GM23338 (cell line): ENCODE measurements around the gene FEM1A. TPM values are rescaled to one million over a fixed set of nuclear protein-coding genes. Genes with fewer than 3 reads are reported as not detected.

Source experiments
- ATAC-seq: fragments of 200-7000 bp; cut with Tn5 transposase; 3 replicates; pipeline ENCODE4 v1.9.1; 2020
- DNase-seq: peaks from one replicate; pipeline ENCODE4 v3.0.0-alpha.2; 2015; ENCODE audit warnings: low spot score
- H2AFZ ChIP-seq: fragments of 200-600 bp; sonication (generic); 2 replicates; pipeline ENCODE4 v1.8.0; 2016; ENCODE audit warnings: antibody characterized with exemption, mild to moderate bottlenecking, moderate library complexity
- H3F3A ChIP-seq: fragments of 200-600 bp; sonication (generic); replicated peaks from 2 replicates; pipeline ENCODE4 v1.8.0; 2017; ENCODE audit warnings: antibody characterized with exemption, mixed run types, low read depth
- H3K27ac ChIP-seq: fragments of 200-600 bp; sonication (generic); 2 replicates; pipeline ENCODE4 v1.6.1; 2016; ENCODE audit warnings: low read depth
- H3K27me3 ChIP-seq: fragments of 200-600 bp; sonication (generic); 2 replicates; pipeline ENCODE4 v1.8.0; 2016; ENCODE audit warnings: mild to moderate bottlenecking, mixed run types, moderate library complexity; ENCODE audit not compliant: insufficient read depth
- H3K36me3 ChIP-seq: fragments of 200-600 bp; sonication (generic); 2 replicates; pipeline ENCODE4 v1.8.0; 2016; ENCODE audit warnings: mild to moderate bottlenecking; ENCODE audit not compliant: insufficient read depth
- H3K4me1 ChIP-seq: fragments of 200-600 bp; sonication (generic); 2 replicates; pipeline ENCODE4 v1.8.0; 2016; ENCODE audit warnings: mild to moderate bottlenecking, moderate library complexity; ENCODE audit not compliant: insufficient read depth
- H3K4me2 ChIP-seq: fragments of 200-600 bp; sonication (generic); 2 replicates; pipeline ENCODE4 v1.7.1; 2017; ENCODE audit warnings: mixed run types
- H3K4me3 ChIP-seq: fragments of 200-600 bp; sonication (generic); 2 replicates; pipeline ENCODE4 v1.6.1; 2016; ENCODE audit warnings: mixed run types
- H3K79me2 ChIP-seq: fragments of 200-600 bp; sonication (generic); replicated peaks from 2 replicates; pipeline ENCODE4 v1.8.0; 2017; ENCODE audit warnings: mild to moderate bottlenecking; ENCODE audit not compliant: insufficient read depth
- H3K9me2 ChIP-seq: fragments of 200-600 bp; sonication (generic); 2 replicates; pipeline ENCODE4 v1.8.0; 2017; ENCODE audit not compliant: insufficient read depth
- H4K20me1 ChIP-seq: fragments of 200-600 bp; sonication (generic); replicated peaks from 2 replicates; pipeline ENCODE4 v1.8.0; 2017; ENCODE audit warnings: mild to moderate bottlenecking; ENCODE audit not compliant: insufficient read depth
- H3K27ac Mint-ChIP-seq: 2 replicates; pipeline ENCODE4 v1.8.0; 2020; ENCODE audit warnings: inconsistent platforms, mild to moderate bottlenecking, moderate library complexity, mixed read lengths
- H3K27me3 Mint-ChIP-seq: 3 replicates; pipeline ENCODE4 v1.8.0; 2022; ENCODE audit warnings: low read depth, mild to moderate bottlenecking, moderate library complexity, mixed read lengths, inconsistent platforms; ENCODE audit not compliant: insufficient read depth, poor library complexity
- H3K36me3 Mint-ChIP-seq: 3 replicates; pipeline ENCODE4 v1.8.0; 2021; ENCODE audit warnings: low read depth, mild to moderate bottlenecking, inconsistent platforms, moderate library complexity, mixed read lengths
- H3K4me1 Mint-ChIP-seq: 3 replicates; pipeline ENCODE4 v1.8.0; 2020; ENCODE audit warnings: mild to moderate bottlenecking, inconsistent platforms, mixed read lengths
- H3K4me3 Mint-ChIP-seq: 3 replicates; pipeline ENCODE4 v1.8.0; 2021; ENCODE audit warnings: moderate library complexity, mild to moderate bottlenecking, inconsistent platforms, mixed read lengths
- H3K9me3 Mint-ChIP-seq: 3 replicates; pipeline ENCODE4 v1.8.0; 2020; ENCODE audit warnings: moderate library complexity, mild to moderate bottlenecking, inconsistent platforms, mixed read lengths
- CREB1 ChIP-seq: fragments of 250-450 bp; sonication (Bioruptor Pico); IDR thresholded peaks from 2 replicates; pipeline ENCODE4 v1.5.0; 2020; ENCODE audit warnings: low read depth, mild to moderate bottlenecking, moderate library complexity
- EZH2 ChIP-seq: fragments of 200-600 bp; sonication (generic); IDR thresholded peaks from one replicate; pipeline ENCODE4 v1.8.0; 2017; ENCODE audit warnings: antibody characterized with exemption, mild to moderate bottlenecking, low read depth; ENCODE audit not compliant: unreplicated experiment
- JUNB ChIP-seq: IDR thresholded peaks from one replicate; pipeline ENCODE4 v1.6.1; 2016; ENCODE audit warnings: antibody characterized with exemption; ENCODE audit not compliant: unreplicated experiment
- NANOG ChIP-seq: IDR thresholded peaks from 2 replicates; pipeline ENCODE4 v1.6.1; 2016; ENCODE audit warnings: antibody characterized with exemption, borderline replicate concordance
- STAT1 ChIP-seq: IDR thresholded peaks from one replicate; pipeline ENCODE4 v1.6.1; 2016; ENCODE audit warnings: antibody characterized with exemption; ENCODE audit not compliant: unreplicated experiment
- ZNF114 ChIP-seq: fragments of 250-450 bp; sonication (Bioruptor Pico); IDR thresholded peaks from 2 replicates; pipeline ENCODE4 v1.5.0; 2020; ENCODE audit warnings: mild to moderate bottlenecking, moderate library complexity
- ZNF331 ChIP-seq: fragments of 250-450 bp; sonication (Bioruptor Pico); IDR thresholded peaks from 2 replicates; pipeline ENCODE4 v1.5.0; 2020; ENCODE audit warnings: low read depth, mild to moderate bottlenecking, moderate library complexity
- long read RNA-seq: library from polyadenylated mRNA; unstranded; transcript quantifications from one replicate; pipeline ENCODE4 v2.0.0, GENCODE V29; 2020; ENCODE audit not compliant: unreplicated experiment
- polyA plus RNA-seq: library from polyadenylated mRNA; unstranded; fragments of >200 nt; fragmentation: Nextera tagmentation; extraction: Ambion mirVana; gene quantifications from 2 replicates; pipeline ENCODE4 v1.2.1, GENCODE V29; 2016
- total RNA-seq: library from RNA; depleted of rRNA; stranded (reverse); fragments of >200 nt; shearing (Covaris generic); gene quantifications from 2 replicates; pipeline ENCODE4 v1.2.3, GENCODE V29; 2014; rRNA removed
- TF ChIP-seq, protein P1 (sequence below): fragments of 250-450 bp; sonication (Bioruptor Pico); IDR thresholded peaks from 2 replicates; pipeline ENCODE4 v1.5.0; 2020; ENCODE audit warnings: mild to moderate bottlenecking, moderate library complexity
- TF ChIP-seq, protein P2 (sequence below): IDR thresholded peaks from one replicate; pipeline ENCODE4 v1.6.1; 2018; ENCODE audit warnings: antibody characterized with exemption; ENCODE audit not compliant: unreplicated experiment
- TF ChIP-seq, protein P3 (sequence below): IDR thresholded peaks from 2 replicates; pipeline ENCODE4 v1.6.1; 2016; ENCODE audit warnings: antibody characterized with exemption

FEM1A gene, protein sequence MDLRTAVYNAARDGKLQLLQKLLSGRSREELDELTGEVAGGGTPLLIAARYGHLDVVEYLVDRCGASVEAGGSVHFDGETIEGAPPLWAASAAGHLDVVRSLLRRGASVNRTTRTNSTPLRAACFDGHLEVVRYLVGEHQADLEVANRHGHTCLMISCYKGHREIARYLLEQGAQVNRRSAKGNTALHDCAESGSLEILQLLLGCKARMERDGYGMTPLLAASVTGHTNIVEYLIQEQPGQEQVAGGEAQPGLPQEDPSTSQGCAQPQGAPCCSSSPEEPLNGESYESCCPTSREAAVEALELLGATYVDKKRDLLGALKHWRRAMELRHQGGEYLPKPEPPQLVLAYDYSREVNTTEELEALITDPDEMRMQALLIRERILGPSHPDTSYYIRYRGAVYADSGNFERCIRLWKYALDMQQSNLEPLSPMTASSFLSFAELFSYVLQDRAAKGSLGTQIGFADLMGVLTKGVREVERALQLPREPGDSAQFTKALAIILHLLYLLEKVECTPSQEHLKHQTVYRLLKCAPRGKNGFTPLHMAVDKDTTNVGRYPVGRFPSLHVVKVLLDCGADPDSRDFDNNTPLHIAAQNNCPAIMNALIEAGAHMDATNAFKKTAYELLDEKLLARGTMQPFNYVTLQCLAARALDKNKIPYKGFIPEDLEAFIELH
- total RNA-seq (15.2 and 16.5 TPM in 2 replicates), polyA plus RNA-seq (0.87 and 0.97 TPM in 2 replicates)
- long read RNA-seq, full-length matches to known transcripts = 2 of 2 reads
- long read RNA-seq, partial matches to known transcripts = 0 of 2 reads
- long read RNA-seq, other reads (novel, unspliced or antisense) = 0 of 2 reads

DNA sequence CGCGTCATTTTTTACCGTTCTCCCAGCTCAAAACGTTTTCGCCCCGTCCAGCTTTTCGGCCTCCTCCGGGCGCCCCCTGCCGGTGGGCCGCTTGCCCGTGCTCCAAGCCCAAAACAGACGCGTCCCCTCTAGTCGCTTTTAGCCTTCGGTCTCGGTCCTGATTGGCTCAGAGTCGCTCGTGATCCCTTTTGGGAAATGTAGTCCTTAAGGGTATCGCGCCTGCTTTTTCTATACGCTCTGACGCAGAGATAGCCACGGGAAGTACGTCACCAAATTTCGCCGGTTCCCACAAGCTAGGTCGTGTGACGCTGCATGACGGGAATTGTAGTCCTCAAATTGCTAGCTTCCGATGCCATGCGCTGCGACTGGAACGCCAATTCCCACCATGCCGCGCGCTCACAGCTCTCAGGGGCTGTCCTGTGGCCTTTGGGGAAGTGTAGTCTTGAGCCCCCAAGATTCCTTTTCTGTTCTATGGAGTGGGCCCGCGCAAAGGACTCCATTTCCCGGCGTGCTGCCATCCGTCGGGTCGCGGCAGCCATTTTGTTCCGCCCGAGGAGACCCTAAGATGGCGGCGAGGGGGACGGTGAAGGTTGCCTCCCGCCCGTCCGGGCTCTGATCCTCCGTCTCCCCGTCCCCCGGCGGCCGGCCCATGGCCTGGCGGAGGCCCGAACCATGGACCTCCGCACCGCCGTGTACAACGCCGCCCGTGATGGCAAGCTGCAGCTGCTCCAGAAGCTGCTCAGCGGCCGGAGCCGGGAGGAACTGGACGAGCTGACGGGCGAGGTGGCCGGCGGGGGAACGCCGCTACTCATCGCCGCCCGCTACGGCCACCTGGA is at the start of gene FEM1A:
FEM1A (plus strand) TSS at position 552 of the 836 bp plus-strand sequence; CDS start at position 673, 121 bp downstream.
- H4K20me1 ChIP-seq = no peaks in the 10 kb centered on the region
- peaks cover 7% of the 10 kb centered on the region; the same call in 2 of the 3 replicates for H3K4me1 Mint-ChIP-seq
- peak within 1 kb of the TSS; percentile 92 for H3K27ac Mint-ChIP-seq
- H3K79me2 ChIP-seq = peaks cover 35% of the 10 kb centered on the region
- H3K4me2 ChIP-seq = peak within 1 kb of the TSS; percentile 88
- no peaks in the 10 kb centered on the region for H3F3A ChIP-seq
- peaks cover 3% of the 10 kb centered on the region; the same call in 1 of the 2 replicates for H3K4me1 ChIP-seq
- H3K9me2 ChIP-seq = no peaks in the 10 kb centered on the region
- peaks cover 42% of the 10 kb centered on the region for H3K36me3 Mint-ChIP-seq
- H3K27me3 ChIP-seq = no peaks in the 10 kb centered on the region
- H3K27me3 Mint-ChIP-seq = peaks cover 13% of the 10 kb centered on the region
- DNase-seq (peak; percentile 100), ATAC-seq (peak; percentile 98)
- H3K36me3 ChIP-seq = no peaks in the 10 kb centered on the region
- H3K27ac ChIP-seq = no peak within 1 kb of the TSS
- no peaks in the 10 kb centered on the region for H3K9me3 Mint-ChIP-seq
- peak within 1 kb of the TSS; percentile 85 for H3K4me3 Mint-ChIP-seq
- H3K4me3 ChIP-seq = peak within 1 kb of the TSS; percentile 67
- no peak within 1 kb of the TSS for H2AFZ ChIP-seq
- no peak for TF ChIP-seq STAT1
- TF ChIP-seq, protein P1, sequence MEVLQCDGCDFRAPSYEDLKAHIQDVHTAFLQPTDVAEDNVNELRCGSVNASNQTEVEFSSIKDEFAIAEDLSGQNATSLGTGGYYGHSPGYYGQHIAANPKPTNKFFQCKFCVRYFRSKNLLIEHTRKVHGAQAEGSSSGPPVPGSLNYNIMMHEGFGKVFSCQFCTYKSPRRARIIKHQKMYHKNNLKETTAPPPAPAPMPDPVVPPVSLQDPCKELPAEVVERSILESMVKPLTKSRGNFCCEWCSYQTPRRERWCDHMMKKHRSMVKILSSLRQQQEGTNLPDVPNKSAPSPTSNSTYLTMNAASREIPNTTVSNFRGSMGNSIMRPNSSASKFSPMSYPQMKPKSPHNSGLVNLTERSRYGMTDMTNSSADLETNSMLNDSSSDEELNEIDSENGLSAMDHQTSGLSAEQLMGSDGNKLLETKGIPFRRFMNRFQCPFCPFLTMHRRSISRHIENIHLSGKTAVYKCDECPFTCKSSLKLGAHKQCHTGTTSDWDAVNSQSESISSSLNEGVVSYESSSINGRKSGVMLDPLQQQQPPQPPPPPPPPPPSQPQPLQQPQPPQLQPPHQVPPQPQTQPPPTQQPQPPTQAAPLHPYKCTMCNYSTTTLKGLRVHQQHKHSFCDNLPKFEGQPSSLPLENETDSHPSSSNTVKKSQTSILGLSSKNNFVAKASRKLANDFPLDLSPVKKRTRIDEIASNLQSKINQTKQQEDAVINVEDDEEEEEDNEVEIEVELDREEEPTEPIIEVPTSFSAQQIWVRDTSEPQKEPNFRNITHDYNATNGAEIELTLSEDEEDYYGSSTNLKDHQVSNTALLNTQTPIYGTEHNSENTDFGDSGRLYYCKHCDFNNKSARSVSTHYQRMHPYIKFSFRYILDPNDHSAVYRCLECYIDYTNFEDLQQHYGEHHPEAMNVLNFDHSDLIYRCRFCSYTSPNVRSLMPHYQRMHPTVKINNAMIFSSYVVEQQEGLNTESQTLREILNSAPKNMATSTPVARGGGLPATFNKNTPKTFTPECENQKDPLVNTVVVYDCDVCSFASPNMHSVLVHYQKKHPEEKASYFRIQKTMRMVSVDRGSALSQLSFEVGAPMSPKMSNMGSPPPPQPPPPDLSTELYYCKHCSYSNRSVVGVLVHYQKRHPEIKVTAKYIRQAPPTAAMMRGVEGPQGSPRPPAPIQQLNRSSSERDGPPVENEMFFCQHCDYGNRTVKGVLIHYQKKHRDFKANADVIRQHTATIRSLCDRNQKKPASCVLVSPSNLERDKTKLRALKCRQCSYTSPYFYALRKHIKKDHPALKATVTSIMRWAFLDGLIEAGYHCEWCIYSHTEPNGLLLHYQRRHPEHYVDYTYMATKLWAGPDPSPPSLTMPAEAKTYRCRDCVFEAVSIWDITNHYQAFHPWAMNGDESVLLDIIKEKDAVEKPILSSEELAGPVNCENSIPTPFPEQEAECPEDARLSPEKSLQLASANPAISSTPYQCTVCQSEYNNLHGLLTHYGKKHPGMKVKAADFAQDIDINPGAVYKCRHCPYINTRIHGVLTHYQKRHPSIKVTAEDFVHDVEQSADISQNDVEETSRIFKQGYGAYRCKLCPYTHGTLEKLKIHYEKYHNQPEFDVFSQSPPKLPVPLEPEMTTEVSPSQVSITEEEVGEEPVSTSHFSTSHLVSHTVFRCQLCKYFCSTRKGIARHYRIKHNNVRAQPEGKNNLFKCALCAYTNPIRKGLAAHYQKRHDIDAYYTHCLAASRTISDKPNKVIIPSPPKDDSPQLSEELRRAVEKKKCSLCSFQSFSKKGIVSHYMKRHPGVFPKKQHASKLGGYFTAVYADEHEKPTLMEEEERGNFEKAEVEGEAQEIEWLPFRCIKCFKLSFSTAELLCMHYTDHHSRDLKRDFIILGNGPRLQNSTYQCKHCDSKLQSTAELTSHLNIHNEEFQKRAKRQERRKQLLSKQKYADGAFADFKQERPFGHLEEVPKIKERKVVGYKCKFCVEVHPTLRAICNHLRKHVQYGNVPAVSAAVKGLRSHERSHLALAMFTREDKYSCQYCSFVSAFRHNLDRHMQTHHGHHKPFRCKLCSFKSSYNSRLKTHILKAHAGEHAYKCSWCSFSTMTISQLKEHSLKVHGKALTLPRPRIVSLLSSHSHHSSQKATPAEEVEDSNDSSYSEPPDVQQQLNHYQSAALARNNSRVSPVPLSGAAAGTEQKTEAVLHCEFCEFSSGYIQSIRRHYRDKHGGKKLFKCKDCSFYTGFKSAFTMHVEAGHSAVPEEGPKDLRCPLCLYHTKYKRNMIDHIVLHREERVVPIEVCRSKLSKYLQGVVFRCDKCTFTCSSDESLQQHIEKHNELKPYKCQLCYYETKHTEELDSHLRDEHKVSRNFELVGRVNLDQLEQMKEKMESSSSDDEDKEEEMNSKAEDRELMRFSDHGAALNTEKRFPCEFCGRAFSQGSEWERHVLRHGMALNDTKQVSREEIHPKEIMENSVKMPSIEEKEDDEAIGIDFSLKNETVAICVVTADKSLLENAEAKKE = no peak
- no peak; the same call in 1 of the 2 replicates for TF ChIP-seq ZNF331 (CRISPR knock-in tag)
- TF ChIP-seq, protein P2, sequence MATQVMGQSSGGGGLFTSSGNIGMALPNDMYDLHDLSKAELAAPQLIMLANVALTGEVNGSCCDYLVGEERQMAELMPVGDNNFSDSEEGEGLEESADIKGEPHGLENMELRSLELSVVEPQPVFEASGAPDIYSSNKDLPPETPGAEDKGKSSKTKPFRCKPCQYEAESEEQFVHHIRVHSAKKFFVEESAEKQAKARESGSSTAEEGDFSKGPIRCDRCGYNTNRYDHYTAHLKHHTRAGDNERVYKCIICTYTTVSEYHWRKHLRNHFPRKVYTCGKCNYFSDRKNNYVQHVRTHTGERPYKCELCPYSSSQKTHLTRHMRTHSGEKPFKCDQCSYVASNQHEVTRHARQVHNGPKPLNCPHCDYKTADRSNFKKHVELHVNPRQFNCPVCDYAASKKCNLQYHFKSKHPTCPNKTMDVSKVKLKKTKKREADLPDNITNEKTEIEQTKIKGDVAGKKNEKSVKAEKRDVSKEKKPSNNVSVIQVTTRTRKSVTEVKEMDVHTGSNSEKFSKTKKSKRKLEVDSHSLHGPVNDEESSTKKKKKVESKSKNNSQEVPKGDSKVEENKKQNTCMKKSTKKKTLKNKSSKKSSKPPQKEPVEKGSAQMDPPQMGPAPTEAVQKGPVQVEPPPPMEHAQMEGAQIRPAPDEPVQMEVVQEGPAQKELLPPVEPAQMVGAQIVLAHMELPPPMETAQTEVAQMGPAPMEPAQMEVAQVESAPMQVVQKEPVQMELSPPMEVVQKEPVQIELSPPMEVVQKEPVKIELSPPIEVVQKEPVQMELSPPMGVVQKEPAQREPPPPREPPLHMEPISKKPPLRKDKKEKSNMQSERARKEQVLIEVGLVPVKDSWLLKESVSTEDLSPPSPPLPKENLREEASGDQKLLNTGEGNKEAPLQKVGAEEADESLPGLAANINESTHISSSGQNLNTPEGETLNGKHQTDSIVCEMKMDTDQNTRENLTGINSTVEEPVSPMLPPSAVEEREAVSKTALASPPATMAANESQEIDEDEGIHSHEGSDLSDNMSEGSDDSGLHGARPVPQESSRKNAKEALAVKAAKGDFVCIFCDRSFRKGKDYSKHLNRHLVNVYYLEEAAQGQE = no peak
- TF ChIP-seq EZH2 = no peak
- TF ChIP-seq JUNB = no peak
- TF ChIP-seq CREB1 (CRISPR knock-in tag) = peak; percentile 99
- peak; percentile 97; the same call in 1 of the 2 replicates for TF ChIP-seq ZNF114
- TF ChIP-seq NANOG = no peak
- TF ChIP-seq, protein P3, sequence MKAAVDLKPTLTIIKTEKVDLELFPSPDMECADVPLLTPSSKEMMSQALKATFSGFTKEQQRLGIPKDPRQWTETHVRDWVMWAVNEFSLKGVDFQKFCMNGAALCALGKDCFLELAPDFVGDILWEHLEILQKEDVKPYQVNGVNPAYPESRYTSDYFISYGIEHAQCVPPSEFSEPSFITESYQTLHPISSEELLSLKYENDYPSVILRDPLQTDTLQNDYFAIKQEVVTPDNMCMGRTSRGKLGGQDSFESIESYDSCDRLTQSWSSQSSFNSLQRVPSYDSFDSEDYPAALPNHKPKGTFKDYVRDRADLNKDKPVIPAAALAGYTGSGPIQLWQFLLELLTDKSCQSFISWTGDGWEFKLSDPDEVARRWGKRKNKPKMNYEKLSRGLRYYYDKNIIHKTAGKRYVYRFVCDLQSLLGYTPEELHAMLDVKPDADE = peak; percentile 100
